NT2/D1 (cell line): ENCODE measurements around the gene ANKHD1.

ENCODE experiments used
- SUZ12 ChIP-seq: IDR thresholded peaks from 2 replicates; pipeline ENCODE4 v1.6.1; 2011; ENCODE audit not compliant: insufficient read length, insufficient read depth; ENCODE audit errors: extremely low read depth
- YY1 ChIP-seq: IDR thresholded peaks from 2 replicates; pipeline ENCODE4 v1.6.1; 2011; ENCODE audit not compliant: insufficient read length, insufficient read depth
- ZNF274 ChIP-seq: IDR thresholded peaks from 2 replicates; pipeline ENCODE4 v1.6.1; 2011; ENCODE audit warnings: mild to moderate bottlenecking, low read depth, low read length

DNA sequence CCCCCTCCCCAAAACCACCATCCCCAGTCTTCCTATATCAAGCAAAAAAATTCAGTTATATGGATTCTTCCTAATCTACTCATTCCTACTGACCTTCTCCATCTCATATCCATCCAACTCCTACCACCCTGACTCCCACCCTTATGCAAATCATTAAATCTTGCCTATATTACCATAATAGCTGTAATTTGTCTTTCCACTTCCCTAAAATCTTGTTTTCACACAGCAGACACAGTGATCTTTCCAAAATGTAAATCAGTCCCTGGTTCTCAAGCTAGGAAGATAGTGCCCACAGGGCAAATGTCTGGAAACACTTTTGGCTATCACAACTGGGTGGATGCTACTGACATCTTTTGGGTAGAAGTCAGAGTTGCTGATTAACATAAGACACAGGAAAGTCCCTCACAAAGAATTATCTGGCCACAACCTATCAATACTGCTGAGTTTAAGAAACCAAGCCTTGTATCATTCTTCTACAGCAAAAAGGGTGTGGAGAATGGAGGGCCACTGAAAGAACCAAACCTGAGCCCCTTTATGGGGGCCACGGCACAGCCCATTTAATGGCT lies 154.2 kb downstream of the ANKHD1 start:
- TF ChIP-seq ZNF274 (no peak), SUZ12 (no peak), YY1 (no peak)
